ENCODE data around the gene HIC1. TPM values are rescaled to one million over a fixed set of nuclear protein-coding genes. Genes with fewer than 3 reads are reported as not detected.

Gene HIC1
- total RNA-seq, 1 donor from 2014 or later, result 33.1 TPM

- TF ChIP-seq POLR2A (IDR thresholded peaks at IDR 0.05) (no peak), POLR2AphosphoS5 (IDR thresholded peaks at IDR 0.05; ENCODE audit: insufficient read depth in 1 of 2, low read depth in 1 of 2) (no peak), CTCF (IDR thresholded peaks at IDR 0.05) (no peak)
- no peaks in the 10 kb centered on the region for H3K27me3 ChIP-seq
- intact Hi-C loops (cut with DNase I), result no loop called here
Observed at GRCh38 chr17:2019723-2020122, 35.2 kb upstream of the HIC1 start.

GRCh38 chr17:2020721-2021120 lies 34.2 kb upstream of the HIC1 start:
- no peak for DNase-seq (ENCODE audit: extremely low spot score in 2 of 2)
- intact Hi-C loops (cut with DNase I), result no loop called here
- no peaks in the 10 kb centered on the region for H3K9me3 ChIP-seq
- H3K4me3 ChIP-seq, result no peak overlapping the region
- no peaks in the 10 kb centered on the region for H3K27me3 ChIP-seq
- no peak overlapping the region for H3K27ac ChIP-seq
- H3K4me1 ChIP-seq, result peaks cover 25% of the 10 kb centered on the region
- TF ChIP-seq POLR2A (IDR thresholded peaks at IDR 0.05) (no peak), CTCF (IDR thresholded peaks at IDR 0.05) (no peak), POLR2AphosphoS5 (IDR thresholded peaks at IDR 0.05; ENCODE audit: insufficient read depth in 1 of 2, low read depth in 1 of 2) (no peak)
- H3K36me3 ChIP-seq, result no peaks in the 10 kb centered on the region

More at GRCh38 chr17:2019723-2020122, 35.2 kb upstream of the HIC1 start:
- Histone ChIP-seq H3K4me3 (no peak overlapping the region), H3K9me3 (no peaks in the 10 kb centered on the region), H3K27ac (no peak overlapping the region), H3K36me3 (no peaks in the 10 kb centered on the region), H3K4me1 (peaks cover 18% of the 10 kb centered on the region)
- no peak for DNase-seq (ENCODE audit: extremely low spot score in 2 of 2)

- peaks cover 33% of the 10 kb centered on the region for H3K4me1 ChIP-seq
- intact Hi-C loops (cut with DNase I), result no loop called here
- no peaks in the 10 kb centered on the region for H3K27me3 ChIP-seq
- TF ChIP-seq CTCF (IDR thresholded peaks at IDR 0.05) (no peak), POLR2A (IDR thresholded peaks at IDR 0.05) (no peak), POLR2AphosphoS5 (IDR thresholded peaks at IDR 0.05; ENCODE audit: insufficient read depth in 1 of 2, low read depth in 1 of 2) (no peak)
- DNase-seq (ENCODE audit: extremely low spot score in 2 of 2), result no peak
- no peak overlapping the region for H3K27ac ChIP-seq
- no peaks in the 10 kb centered on the region for H3K9me3 ChIP-seq
- H3K4me3 ChIP-seq, result no peak overlapping the region
- no peaks in the 10 kb centered on the region for H3K36me3 ChIP-seq
Observed at GRCh38 chr17:2022647-2023240, 32.2 kb upstream of the HIC1 start.

GRCh38 chr17:2023256-2023655 lies 31.6 kb upstream of the HIC1 start:
- H3K27ac ChIP-seq, result no peak overlapping the region
- H3K4me3 ChIP-seq, result peak overlapping the region; percentile 60 to 64
- no peaks in the 10 kb centered on the region for H3K36me3 ChIP-seq
- no peaks in the 10 kb centered on the region for H3K9me3 ChIP-seq
- TF ChIP-seq POLR2A (IDR thresholded peaks at IDR 0.05), result no peak
- no peak for TF ChIP-seq CTCF (IDR thresholded peaks at IDR 0.05)
- no peak for TF ChIP-seq POLR2AphosphoS5 (IDR thresholded peaks at IDR 0.05; ENCODE audit: insufficient read depth in 1 of 2, low read depth in 1 of 2)
- peaks cover 33% of the 10 kb centered on the region for H3K4me1 ChIP-seq
- H3K27me3 ChIP-seq, result no peaks in the 10 kb centered on the region
- no peak for DNase-seq (ENCODE audit: extremely low spot score in 2 of 2)
- intact Hi-C loops (cut with DNase I), result no loop called here

- H3K27ac ChIP-seq, result peak overlapping the region; percentile 58
- H3K36me3 ChIP-seq, result no peaks in the 10 kb centered on the region
- intact Hi-C loops (cut with DNase I), result no loop called here
- no peaks in the 10 kb centered on the region for H3K9me3 ChIP-seq
- H3K4me1 ChIP-seq, result peaks cover 33% of the 10 kb centered on the region
- no peak for DNase-seq (ENCODE audit: extremely low spot score in 2 of 2)
- peak overlapping the region; percentile 60 to 64 for H3K4me3 ChIP-seq
- H3K27me3 ChIP-seq, result no peaks in the 10 kb centered on the region
- TF ChIP-seq POLR2AphosphoS5 (IDR thresholded peaks at IDR 0.05; ENCODE audit: insufficient read depth in 1 of 2, low read depth in 1 of 2) (no peak), POLR2A (IDR thresholded peaks at IDR 0.05) (no peak), CTCF (IDR thresholded peaks at IDR 0.05) (no peak)
Observed at GRCh38 chr17:2023692-2024571, 31.0 kb upstream of the HIC1 start.
